ENCODE results near the gene HELQ.
"Not testable (repeated sequence)": the region's sequence is repeated elsewhere in the genome, so short reads cannot be mapped to it uniquely, and the experiment has no call there.

Gene HELQ, protein sequence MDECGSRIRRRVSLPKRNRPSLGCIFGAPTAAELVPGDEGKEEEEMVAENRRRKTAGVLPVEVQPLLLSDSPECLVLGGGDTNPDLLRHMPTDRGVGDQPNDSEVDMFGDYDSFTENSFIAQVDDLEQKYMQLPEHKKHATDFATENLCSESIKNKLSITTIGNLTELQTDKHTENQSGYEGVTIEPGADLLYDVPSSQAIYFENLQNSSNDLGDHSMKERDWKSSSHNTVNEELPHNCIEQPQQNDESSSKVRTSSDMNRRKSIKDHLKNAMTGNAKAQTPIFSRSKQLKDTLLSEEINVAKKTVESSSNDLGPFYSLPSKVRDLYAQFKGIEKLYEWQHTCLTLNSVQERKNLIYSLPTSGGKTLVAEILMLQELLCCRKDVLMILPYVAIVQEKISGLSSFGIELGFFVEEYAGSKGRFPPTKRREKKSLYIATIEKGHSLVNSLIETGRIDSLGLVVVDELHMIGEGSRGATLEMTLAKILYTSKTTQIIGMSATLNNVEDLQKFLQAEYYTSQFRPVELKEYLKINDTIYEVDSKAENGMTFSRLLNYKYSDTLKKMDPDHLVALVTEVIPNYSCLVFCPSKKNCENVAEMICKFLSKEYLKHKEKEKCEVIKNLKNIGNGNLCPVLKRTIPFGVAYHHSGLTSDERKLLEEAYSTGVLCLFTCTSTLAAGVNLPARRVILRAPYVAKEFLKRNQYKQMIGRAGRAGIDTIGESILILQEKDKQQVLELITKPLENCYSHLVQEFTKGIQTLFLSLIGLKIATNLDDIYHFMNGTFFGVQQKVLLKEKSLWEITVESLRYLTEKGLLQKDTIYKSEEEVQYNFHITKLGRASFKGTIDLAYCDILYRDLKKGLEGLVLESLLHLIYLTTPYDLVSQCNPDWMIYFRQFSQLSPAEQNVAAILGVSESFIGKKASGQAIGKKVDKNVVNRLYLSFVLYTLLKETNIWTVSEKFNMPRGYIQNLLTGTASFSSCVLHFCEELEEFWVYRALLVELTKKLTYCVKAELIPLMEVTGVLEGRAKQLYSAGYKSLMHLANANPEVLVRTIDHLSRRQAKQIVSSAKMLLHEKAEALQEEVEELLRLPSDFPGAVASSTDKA

GRCh38 chr4:83455281-83456183, at the start of gene HELQ, which contains the start of gene MRPS18C:
Gene HELQ, minus strand, starts transcription at chr4:83455823. Its CDS starts 130 bp downstream, at chr4:83455693.
Gene MRPS18C, plus strand, starts transcription at chr4:83456058. Its CDS starts 20 bp downstream, at chr4:83456078.
- DNase-seq (ENCODE audit: low spot score): peak; percentile 80

- no peak for DNase-seq (ENCODE audit: low spot score)
These were observed 49.4 kb upstream of the HELQ start for GRCh38 chr4:83504996-83505395.

DNA sequence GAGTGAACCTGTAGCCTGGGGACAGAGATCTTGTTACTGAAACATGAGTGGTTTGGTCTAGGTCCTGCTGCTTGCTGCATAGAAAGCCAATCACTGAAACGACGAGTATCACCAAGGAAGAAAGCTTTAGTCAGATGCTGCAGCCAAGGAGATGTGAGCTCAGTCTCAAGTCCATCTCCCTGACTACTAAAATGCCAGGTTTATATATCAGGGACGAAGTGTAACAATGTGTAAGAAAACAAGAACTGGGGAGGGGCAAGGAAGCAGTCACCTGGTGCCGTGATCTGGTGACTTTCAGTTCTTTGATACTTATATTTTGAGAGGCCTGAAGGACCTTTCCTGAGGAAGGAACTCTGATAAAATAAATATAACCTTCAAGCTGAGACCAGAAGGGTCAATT, 48.9 kb upstream of the HELQ start:
- DNase-seq (ENCODE audit: low spot score): no peak

DNA sequence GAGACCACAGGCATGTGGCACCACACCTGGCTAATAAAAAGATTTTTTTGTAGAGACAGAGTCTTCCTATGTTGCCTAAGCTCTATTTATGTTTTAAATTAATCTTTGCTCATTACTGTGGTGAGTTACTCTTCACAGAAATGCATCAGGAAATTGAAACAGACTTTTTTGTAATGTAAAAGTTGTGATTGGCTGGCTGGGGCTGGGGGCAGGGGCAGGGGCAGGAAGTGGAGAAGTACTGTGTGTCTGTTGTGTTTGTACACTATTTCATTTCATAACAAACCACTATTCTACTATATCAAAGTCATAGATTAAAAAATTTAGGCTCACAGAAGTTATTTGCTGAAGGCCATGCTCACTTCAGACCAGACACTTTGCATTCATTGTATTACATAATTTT, 48.4 kb upstream of the HELQ start:
- no peak for DNase-seq (ENCODE audit: low spot score)

DNA sequence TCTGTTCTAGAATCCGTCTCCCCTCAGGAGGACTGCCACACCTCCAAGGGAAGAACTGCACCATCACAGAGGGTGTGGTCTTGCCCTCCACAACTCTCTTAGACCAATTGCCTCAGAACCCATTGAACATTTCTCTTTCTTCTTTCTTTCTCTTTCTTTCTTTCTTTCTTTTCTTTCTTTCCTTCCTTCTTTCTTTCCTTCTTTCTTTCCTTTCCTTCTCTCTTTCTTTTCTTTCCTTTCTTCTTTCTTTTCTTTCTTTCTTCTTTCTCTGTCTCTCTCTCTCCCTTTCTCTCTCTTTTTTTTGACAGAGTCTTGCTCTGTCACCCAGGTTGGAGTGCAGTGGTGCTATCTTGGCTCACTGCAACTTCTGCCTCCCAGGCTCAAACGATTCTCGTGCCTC, 46.0 kb upstream of the HELQ start:
- DNase-seq (ENCODE audit: low spot score): not testable (repeated sequence)

GRCh38 chr4:83498187-83498586, 42.6 kb upstream of the HELQ start:
- DNase-seq (ENCODE audit: low spot score): no peak

- not testable (repeated sequence) for DNase-seq (ENCODE audit: low spot score)
These were observed 40.7 kb upstream of the HELQ start for GRCh38 chr4:83496085-83496917.

- peak; percentile 39 for DNase-seq (ENCODE audit: low spot score)
These were observed 35.3 kb upstream of the HELQ start for GRCh38 chr4:83490876-83491450.

DNA sequence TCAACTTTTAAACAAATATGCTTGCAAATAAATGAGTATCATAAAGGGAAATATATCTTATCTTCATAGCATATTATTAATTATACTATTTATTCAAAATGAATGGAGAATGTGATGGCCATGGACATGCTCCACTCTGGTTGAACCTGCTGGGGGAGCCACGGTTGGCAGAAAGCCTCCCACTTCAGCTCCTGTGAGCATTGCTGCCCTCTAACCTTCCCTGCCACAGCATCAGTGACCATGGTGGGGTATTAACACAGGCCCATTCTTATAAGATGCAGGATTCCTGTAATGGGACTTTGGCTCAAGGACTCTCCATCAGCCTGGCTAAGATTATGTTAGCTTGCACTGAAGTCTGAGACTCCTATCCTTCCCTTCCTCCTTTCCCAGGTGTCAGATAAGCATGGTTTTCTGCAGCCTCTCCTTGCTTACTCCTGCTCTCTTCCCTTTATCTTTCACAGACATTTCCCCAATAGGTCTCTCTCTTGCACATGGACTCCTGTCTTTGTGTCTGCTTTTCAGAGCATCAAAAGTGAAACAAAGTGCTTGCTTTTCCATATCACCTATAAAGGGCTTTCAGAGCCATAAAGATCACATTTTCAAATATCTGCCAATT, 34.2 kb upstream of the HELQ start:
- DNase-seq (ENCODE audit: low spot score): no peak

DNA sequence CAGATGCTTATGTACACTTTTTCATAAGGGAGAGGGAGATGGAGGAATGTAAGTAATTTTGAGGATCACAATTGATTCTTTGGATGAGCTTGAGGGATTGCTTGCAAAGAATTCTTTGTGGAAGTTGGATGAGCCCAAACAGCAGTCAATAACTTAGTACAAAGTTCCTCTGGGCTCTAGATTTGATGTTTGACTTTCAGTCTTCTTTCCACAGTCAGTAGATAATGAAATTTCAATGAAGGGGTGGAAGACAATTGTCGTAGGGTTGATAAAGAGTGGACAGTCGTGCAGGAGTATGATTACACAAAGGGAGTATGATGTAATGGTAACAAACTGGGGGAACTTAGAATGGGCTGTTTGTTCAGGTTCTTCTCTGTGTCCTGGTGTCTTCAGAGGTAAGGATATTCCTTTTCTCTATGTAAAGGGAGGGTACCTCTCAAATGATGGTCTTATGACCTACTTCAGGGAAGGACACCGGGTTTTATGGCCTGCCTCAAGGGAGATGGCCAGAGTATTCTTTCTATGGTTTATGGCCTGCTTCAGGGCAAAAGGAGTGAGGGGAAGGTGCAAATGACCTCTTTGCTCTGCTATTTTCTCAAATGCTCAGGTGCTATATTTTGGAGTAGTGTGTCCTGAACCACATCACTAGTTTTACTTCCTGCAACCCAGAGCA, 31.0 kb upstream of the HELQ start:
- DNase-seq (ENCODE audit: low spot score): no peak

DNA sequence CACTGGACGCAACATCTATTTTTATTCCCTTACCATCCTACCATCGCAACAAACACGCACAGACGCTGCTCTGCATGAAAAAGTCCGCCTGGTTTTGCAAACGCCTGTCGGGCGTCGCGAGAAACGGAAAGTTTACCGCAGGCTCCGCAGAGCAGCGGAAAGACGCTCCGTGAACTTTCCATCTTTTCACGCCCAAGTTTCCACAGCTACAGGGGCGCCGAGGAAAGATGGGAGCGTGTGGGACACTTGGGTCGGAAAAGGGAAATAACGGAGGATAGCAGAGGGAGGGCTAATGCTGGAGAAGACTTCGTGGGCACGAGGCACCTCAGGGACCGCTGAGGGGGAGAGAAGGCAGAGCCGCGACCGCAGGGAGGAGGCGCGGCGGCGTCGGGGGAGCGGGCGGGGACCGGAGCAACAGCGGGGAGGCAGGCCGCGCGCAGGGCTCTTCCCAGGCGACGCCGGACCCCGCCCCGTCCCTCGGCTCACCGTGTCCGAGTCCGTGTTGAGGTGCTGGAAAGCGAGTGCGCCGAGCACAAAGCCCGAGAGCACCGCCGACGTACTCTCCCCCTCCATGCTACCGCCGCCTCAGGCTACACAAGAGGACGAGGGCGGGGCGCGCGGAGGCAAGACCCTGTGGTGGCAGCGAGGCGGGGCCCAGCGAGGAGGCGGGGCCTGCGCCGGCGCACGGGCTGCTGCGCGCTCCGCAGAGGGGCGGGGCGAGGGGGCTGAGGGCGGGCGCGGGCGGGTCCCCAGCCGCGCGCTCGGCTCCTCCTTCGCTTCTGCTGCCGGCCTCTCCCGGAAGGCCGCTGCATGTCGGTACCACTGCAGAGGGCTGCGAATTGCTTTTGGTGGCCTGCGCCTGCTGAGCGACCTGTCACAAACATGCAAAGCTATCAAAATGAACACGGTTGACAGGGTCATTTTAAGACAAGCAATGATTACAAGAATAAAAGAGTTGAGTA, 29.2 kb upstream of the HELQ start, which contains the start of gene ABRAXAS1:
ABRAXAS1 (minus strand) TSS at position 601 of the 962 bp plus-strand sequence; CDS start at position 573, 28 bp downstream.
- peak; percentile 77 for DNase-seq (ENCODE audit: low spot score)

DNA sequence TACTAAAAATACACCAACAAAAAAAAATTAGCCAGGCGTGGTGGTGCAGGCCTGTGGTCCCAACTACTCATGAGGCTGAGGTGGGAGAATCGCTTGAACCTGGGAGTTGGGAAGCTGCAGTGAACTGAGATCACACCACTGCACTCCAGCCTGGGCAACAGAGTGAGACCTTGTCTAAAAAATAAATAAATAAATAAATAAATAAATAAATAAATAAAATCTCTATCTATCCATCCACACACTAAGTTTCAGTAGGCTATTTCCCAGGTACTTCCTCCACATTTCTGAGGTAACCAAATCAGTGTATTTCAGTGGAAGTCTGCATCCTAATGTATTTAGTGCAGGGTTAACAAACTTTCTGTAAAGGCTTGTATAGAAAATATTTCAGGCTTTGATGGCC, 18.3 kb upstream of the HELQ start:
- DNase-seq (ENCODE audit: low spot score): no peak

DNA sequence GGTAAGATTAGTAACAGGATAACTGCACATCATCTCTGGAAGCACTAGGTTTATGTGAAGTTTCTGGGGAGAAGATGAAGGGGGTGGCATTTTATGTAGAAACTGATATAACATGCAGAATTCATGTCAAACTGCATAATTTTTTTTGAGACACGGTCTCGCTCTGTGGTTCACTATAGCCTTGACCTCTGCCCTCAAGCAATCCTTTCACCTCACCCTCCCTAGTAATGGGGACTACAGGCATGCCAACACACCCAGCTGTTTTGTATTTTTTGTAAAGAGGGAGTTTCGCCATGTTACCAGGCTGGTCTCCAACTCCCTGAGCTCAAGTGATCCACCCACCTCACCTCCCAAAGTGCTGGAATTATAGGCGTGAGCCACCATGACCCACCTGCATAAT, 17.8 kb upstream of the HELQ start:
- no peak for DNase-seq (ENCODE audit: low spot score)

DNA sequence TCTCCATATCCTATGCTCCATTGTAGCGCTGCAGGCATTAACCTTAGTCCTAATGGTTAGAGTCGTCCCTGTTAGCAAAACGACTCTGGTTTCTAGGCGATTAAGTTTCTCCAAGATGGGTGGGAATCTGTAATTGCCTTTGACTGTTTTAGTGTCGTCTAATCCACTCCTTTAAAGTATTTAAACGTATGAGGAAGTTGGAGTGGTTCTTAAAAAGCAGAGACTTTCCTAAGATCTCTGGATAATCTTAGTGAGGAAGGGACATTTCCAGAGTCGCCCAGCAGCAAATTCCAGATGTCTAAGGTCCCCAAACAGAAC, 520 bp upstream of the HELQ start:
- no peak for DNase-seq (ENCODE audit: low spot score)

- no peak for DNase-seq (ENCODE audit: low spot score)
These were observed 937 bp downstream of the HELQ start for GRCh38 chr4:83454686-83455085.

DNA sequence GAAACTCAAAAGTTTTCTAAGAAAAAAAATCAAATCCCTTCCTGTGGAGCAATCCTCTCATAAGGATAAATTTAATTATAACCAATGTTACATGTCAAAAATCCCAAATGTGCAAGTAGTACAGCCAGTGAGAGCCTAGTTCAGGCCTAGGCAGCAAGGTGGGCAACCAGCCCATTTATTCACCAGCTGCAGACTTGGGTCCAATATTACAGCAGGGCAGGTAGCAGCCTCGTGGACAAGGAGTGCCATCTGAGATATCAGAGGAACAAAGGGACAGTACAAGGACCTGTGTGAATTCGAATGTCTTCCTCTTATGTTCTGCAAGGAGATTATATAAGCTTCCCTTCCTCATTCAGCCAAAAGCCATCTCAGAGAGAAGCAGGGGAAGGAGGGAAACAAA, 6.6 kb downstream of the HELQ start:
- DNase-seq (ENCODE audit: low spot score): no peak

GRCh38 chr4:83440899-83441298, 14.7 kb downstream of the HELQ start:
- no peak for DNase-seq (ENCODE audit: low spot score)
